ENCODE measurements around the gene SLC6A5.

GRCh38 chr11:20559523-20560300, 39.7 kb upstream of the SLC6A5 start:
- no peak for TF ChIP-seq POLR2A (IDR thresholded peaks at IDR 0.05)
- no peak for TF ChIP-seq CTCF (IDR thresholded peaks at IDR 0.05)
